Activated CD8-positive, alpha-beta memory T cell treated with anti-CD3 and anti-CD28 coated beads, Interleukin-2, amount 50 U/mL, for 4 hours (primary cell): ENCODE results near the gene SPATA32.
"Not testable (repeated sequence)": the region's sequence is repeated elsewhere in the genome, so short reads cannot be mapped to it uniquely, and the experiment has no call there.

Experiments
- DNase-seq: peaks from one replicate; pipeline ENCODE4 v3.0.0-alpha.2; 2020

SPATA32 gene

DNA sequence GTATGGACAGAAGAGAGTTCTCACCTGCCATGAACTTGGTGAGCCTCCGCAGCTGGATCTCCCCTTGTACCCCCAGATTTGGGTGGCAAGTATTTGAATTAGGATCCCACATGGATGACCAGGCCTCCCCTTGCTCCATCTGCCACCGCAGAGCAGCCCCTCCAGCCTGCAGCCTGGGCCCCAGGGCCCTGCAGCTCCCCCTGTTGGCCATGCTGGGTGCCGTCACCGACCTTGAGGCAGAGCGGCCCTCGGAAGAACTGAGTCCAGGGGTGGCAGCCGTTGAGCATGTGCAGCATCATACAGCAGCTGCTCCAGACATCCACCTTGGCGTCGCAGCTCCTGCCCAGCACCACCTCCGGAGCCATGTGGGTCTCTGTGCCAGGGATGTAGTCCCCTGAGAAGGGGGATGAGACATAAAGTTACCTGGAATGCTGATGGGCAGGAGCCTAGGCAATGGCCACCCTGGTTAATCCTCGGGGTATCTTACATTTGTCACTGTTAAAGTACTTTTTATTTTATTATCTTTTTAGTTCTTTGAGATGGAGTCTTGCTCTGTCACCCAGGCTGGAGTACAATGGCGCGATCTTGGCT is 9.0 kb upstream of the SPATA32 start:
- peak; percentile 66 for DNase-seq

- no peak for DNase-seq
These were observed 8.0 kb upstream of the SPATA32 start for GRCh38 chr17:45269912-45270311.

DNA sequence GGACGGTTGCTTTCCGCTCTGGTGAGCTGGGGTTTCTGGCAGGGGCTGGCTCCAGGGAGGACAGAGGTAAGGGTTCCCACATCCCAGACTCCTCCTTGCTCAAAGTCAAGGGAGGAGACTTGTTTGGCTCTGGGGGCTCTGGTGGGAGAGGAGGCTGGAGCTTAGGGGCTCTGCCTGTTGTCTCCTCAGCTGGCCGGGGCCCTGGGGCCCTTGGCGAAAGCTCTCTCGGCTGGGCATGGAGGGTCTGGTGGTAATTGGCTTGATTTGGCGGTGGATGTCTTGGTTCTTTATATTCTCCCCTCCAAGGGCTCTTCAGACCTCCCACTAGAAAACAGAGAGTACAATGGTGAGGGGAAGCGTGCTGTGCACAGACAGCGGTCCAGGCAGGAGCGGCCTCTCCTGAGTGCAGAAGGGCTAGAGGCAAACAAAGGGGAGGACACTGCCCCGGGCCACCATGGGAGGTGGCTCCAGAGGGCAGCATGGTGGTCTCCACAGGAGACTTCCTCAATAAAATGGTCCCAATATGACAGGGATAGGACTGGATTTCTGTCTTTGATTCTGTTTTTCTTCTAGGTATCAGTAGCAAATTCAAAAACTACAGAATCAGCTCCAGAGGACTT is 5.7 kb upstream of the SPATA32 start:
- DNase-seq = no peak

DNA sequence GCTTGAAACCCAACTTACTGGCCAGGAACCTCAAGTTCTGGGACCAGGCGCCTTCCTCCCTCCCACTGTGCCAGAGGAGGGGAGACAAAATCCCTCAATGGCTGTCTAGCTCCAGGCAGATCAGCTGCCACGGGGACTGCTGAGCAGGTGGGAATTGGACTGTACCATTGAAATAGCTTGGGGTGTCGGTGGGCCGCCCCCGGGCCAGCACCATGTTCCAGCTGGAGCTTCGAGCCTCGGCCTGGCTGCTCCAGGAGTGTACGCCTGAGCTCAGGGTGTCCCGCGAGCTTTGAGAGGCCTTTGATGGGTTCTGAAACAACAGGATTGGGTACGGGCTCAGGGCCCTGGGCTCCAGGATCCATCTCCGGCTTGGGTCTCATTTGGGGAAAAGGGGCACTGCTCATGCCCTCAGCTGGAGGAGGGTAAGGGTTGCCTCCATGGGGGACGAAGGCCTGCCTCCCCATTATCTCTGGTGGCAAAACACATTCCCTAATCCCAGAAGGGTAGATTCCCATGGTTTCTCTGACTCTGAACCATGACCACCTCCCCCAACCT is 4.6 kb upstream of the SPATA32 start:
- DNase-seq = no peak

DNA sequence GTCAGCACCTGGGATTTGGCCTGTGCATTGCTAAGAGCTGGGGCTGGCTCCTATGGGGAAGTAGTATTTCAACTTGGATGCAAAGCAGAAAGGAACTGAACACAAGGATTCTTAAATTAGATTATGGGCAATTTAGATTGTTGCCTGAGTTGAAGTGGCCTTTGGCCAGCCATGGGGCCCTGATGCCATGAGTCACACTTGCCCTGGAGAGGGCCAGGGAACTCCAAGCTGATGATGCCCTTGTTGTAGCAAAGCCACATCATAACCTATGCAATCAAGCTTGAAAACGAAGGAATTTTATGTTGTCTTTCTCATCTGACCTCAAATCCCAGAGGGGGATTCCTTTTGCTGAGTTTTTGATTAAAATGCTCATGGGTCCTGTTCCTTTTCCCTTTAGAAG is 3.9 kb upstream of the SPATA32 start:
- no peak for DNase-seq

DNA sequence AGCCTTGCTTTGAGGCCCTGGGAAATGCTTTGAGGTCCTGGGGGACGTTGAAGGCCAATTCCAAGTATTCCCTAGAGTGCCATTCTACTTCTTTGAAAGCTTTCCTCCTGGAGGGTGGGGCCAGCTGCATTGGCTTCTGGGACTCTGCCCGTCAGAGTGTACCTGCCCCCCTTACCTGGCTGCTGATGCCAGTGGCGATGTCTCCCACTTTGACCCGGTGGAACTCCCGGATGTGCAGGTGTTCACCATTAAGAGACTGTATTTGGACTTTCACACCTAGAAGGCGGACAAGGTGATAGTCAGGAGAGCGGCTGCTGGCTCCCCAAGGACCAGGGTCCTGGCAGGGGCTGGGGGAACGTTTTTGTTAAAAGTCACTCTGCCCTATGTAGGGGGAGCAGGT is 3.1 kb upstream of the SPATA32 start:
- no peak for DNase-seq

- no peak for DNase-seq
These were observed 2.5 kb upstream of the SPATA32 start for GRCh38 chr17:45264430-45264829.

- DNase-seq = no peak
These were observed 1.6 kb upstream of the SPATA32 start for GRCh38 chr17:45263477-45263860.

DNA sequence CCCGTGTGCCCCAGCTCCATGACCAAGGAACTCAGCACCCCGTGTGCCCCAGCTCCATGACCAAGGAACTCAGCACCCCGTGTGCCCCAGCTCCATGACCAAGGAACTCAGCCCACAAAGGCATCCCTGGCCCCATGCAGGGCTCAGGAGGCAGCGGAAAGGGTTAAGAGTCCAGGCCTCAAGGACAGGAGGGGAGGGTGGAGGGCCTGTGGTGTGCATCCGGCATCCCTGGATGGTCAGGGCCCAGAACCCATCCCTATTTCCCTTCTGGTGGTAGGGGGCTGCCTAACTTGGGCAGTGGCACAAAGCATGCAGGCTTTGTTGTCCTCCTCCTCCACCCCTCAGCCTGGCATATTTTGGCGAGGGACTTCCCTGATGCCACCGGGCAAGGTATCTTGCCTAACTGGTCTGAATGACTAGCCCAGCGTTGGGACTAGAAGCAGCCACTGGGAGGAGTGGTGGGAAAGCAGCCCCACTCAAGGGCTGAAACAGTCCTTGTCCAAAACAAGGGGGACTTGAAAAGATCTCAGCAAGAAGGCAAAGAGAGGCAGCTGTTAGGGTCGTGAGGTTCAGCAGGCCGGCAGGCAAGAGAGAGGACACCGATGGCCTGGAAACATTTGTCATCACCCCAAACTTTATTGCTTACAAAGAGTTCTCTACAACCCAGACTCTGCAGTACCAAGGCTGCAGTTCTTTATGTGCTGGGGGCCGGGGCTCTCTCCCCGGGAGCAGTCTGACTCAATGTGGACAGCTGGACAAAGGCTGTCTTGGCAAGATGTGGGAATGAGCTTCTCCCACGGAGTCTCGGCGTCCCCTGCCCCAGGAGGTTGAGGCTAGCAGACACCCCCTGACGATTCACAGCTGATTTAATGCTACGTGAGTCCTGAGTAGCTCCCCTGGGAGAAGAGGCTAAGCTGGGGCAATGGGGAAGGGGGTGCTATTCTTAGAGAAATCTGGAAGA is 902 bp upstream of the SPATA32 start:
- no peak for DNase-seq

GRCh38 chr17:45260204-45260783 is 1.6 kb downstream of the SPATA32 start:
- no peak for DNase-seq

DNA sequence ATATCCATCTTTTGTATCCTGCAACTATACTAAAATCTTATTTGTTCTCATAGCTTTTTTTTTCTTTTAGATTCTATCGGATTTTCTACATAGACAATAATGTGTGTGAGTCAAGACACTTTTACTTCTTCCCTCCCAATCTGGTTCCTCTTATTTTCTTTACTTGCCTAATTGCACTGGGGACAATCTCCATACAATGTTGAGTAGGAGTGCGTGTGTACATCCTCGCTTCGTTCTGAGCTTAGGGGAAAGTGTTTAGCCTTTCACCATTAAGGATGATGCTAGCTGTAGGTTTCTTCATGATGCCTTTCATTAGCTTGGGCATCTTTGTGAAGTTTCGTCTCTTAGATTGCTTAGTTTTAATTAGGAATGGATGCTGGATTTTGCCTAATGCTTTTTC is 2.9 kb downstream of the SPATA32 start:
- no peak for DNase-seq

GRCh38 chr17:45257115-45257514 is 4.8 kb downstream of the SPATA32 start:
- DNase-seq = no peak

DNA sequence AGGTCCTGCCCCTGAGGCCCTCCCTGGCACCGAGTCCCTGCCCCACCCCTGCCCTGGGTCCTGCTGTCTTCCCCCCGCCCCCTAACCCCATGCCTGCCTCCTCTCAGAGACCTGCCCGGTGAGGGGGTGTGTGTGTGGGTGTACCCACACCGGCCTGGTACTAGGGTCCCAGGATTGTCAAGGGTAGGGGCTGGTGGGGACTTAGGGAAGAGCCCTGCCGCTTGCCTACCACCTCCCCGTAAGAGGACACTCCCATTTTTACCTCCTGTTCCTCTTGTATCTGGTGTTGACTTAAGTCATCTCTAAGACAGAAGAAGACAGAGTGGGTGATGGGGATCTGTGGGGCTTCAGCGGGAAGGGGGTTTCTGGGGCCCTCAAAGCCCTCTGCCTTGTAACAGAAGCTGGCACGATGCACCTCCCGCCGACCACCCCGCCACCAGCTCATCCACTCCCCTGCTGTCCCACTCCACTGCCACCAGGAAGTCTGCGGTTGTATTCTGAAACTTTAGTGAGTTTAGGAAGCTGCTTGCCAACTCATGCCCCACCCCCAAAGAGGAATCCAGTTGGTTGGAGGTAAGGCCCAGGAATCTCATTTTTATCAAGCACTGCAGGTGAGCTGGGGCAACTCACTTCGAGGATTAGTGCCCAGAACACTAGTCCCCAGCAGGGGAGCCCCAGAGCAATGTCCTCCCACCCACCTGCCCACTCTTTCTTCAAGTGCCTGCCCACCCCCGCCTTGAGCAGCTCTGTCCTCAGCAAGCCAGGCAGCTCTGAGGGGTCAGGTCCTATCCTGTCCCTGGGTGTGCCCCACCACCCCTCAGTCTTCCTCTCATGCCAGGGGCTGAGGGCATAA is 5.6 kb downstream of the SPATA32 start:
- DNase-seq = no peak

GRCh38 chr17:45255358-45255757 is 6.5 kb downstream of the SPATA32 start:
- DNase-seq = no peak

DNA sequence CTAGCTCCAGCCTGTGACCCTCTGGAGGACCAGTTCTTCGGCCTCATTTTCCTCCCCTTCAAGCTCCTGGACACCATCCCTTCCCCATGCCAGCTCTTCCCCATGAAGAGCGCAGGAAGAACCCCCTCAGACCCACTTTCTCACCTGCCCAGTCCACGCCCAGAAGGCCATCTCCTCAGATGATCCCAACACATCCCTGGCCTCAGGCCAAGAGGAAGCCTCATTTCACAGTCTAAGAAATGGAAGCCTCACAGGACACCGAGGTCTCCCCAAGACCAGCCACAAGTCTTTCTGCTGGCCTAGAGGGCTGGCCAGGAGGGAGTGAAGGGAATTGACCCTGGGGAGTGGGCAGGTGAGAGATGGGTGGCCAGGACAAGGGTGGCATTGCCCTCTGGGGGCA is 8.0 kb downstream of the SPATA32 start:
- DNase-seq = no peak

DNA sequence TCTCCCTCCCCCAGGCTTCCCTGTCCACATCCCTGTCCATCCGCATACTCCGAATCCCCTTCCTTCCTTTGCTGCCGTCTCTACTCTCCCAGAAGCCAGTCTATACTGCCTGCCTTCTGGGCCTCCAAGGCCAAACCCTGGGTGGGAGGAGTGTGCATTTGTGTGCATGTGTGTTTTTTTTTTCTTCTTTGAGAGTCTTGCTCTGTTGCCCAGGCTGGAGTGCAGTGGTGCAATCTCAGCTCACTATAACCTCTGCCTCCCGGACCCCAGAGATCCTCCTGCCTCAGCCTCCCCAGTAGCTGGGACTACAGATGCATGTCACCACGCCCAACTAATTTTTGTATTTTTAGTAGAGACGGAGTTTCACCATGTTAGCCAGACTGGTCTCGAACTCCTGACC is 8.7 kb downstream of the SPATA32 start:
- DNase-seq = not testable (repeated sequence)

- DNase-seq = no peak
These were observed 10.0 kb downstream of the SPATA32 start for GRCh38 chr17:45251931-45252330.

DNA sequence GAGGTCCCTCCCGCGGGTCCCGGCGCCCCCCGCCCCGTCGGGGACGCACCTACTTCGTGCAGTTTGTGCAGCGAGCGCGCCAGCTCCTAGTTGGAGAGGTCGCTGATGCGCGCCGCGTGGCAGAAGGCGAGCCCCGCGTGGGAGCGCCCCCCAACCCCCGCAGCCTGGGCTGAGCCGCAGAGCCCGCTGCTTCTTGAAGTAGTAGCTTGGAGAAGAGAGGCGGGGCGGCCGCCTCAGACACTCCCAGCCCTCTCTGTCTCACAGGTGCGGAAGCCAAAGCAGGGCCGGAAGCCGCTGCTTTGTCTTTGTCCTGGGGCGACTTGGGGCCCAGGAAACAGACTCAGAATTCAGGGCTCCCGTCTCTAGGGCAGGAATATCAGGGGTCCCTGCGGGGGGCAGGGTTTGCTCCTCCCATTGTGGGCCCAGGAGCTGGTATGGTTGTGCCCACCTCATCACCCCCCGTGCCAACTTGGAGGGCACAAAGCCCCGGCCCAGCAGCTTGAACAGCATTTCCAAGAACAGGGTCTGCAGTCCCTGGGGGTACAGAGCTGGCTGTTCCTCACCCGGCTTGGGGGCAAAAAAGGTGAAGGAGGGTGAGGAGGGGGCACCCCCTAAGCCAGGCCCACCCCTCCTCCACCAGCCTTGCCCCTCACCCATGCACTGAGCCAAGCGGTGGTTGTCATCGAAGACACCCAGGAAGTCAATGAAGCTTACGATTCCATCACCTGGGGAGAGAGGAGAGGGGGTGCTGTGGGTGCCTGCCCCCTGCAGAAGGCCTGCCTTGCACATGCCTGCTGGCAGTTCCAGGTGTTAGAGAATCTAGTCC is 13.5 kb downstream of the SPATA32 start:
- DNase-seq = peak; percentile 84

- peak; percentile 97 for DNase-seq
These were observed 14.3 kb downstream of the SPATA32 start for GRCh38 chr17:45247429-45248131.

GRCh38 chr17:45246861-45247428 is 14.9 kb downstream of the SPATA32 start:
- no peak for DNase-seq
